ENCODE data around the gene TIMM9.
A peak's percentile ranks its signal among the peaks of the same experiment; 100 is the strongest.
"Not testable (repeated sequence)": the region's sequence is repeated elsewhere in the genome, so short reads cannot be mapped to it uniquely, and the experiment has no call there.

Gene TIMM9

GRCh38 chr14:58398495-58398894 lies 28.8 kb downstream of the TIMM9 start:
- DNase-seq (ENCODE audit: low read depth in 2 of 2): no peak

GRCh38 chr14:58397156-58397555 lies 30.2 kb downstream of the TIMM9 start:
- DNase-seq (ENCODE audit: low read depth in 2 of 2): no peak

DNA sequence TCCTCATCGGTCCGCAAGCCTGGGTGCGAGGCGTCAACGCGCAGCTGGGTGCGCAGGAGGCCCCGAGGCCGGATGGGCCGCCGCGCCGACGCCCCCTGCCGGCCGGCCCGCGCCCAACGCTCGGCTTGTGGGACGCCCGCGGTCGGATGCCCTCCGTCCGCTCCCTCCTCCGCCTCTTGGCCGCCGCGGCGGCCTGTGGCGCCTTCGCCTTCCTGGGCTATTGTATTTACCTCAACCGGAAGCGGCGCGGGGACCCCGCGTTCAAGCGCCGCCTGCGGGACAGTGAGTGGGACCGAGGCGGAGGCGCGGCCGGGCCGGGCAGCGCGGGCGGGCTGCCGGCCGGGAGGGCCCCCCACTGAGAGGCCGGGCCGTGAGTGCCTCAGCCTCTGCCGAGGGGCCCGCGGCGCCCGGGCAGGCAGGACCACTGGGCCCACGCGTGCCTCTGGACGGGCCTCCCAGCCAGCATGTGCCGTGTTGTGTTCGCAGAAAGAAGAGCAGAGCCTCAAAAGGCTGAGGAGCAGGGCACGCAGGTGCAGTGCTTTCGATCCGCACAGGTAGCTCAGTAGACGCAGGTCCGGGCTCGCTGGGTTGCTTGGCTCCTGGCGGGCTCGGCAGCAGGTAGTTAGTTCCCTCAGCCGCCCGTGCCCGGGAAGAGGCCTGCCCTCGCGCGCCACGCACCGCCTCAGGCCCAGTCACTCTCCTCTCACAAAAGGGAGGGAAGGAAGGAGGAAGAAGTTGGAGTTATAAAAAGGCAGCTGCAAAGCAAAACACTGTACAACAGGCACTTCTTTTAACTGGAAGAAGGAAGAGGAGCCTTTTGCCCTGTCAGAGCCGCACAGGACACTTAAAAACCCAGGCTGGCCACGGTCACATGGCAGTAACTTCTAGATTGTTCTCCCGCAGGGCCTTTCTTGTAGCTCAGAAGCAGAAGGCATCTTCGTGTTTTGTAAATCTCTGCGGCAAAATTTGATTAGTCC lies 31.2 kb downstream of the TIMM9 start, which contains the start of gene TOMM20L:
Gene TOMM20L, plus strand, starts transcription at position 119 of the 977 bp plus-strand sequence. Its CDS starts 28 bp downstream, at position 147.
- DNase-seq (ENCODE audit: low read depth in 2 of 2): peak; percentile 58 to 65

DNA sequence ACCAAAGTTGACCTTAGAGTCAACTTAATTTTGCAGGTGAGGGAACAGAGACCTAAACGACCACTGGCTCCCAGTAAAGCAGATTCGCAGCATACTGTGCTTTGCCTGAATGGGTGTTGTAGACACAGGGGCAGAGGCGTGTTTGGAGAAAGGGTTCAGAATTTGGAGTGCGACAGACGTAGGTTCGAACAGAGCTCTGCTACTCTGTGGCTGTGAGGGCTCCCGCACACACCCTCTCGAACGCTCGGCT lies 31.8 kb downstream of the TIMM9 start:
- no peak for DNase-seq (ENCODE audit: low read depth in 2 of 2)

DNA sequence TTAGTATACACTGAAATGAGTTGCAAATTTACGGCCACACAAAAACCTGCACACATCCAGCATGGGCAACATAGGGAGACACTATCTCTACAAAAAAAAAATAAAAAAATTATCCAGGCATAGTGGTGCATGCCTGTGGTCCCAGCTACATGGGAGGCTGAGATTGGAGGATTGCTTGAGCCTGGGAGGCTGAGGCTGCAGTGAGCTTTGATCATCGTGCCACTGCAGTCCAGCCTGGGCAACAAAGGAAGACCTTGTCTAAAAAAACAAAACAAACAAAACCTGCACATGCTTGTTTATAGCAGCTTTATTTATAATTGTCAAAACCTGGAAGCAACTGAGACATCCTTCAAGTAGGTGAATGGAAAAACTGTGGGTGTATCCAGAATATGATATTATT lies 36.5 kb downstream of the TIMM9 start:
- DNase-seq (ENCODE audit: low read depth in 2 of 2): no peak

DNA sequence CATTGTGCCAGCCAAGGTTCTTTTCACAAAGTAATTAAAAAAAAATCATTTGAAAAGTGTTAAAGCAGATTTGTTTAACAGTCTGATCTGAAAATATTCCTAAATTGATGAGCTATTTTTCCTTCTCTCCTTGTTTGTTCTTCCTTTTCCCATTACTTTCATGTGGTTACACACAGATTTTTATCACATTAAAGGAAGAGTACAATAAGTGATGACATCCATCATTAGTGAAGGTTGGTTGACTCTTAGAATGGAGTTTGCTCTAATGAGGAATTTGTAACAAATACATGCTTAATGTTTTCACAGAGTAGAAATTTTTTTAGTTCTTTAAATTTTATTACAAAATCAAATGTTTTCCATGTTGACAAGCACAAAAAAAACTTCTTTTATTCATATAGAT lies 50.5 kb downstream of the TIMM9 start:
- no peak for DNase-seq (ENCODE audit: low read depth in 2 of 2)

- no peak for DNase-seq (ENCODE audit: low read depth in 2 of 2)
These were observed 58.4 kb downstream of the TIMM9 start for GRCh38 chr14:58368956-58369355.

DNA sequence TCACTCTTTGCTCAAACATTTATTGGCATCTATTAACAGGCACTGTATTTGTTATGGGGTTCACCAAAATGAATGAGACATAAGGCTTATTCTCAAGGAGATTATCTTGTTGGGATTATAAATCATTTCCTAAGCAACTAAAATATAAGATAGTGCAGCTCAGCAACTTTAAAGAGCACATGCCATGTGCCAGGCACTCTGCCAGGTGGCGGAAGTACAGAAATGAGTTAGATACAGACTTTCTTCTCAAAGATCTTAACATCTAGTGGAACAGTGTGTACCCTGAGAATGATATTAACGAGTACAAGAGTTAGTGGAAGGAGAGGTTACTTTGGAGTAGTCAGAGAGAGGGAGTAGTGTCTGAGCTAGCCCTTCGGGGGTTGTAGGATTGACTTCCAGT lies 60.0 kb downstream of the TIMM9 start:
- no peak for DNase-seq (ENCODE audit: low read depth in 2 of 2)

DNA sequence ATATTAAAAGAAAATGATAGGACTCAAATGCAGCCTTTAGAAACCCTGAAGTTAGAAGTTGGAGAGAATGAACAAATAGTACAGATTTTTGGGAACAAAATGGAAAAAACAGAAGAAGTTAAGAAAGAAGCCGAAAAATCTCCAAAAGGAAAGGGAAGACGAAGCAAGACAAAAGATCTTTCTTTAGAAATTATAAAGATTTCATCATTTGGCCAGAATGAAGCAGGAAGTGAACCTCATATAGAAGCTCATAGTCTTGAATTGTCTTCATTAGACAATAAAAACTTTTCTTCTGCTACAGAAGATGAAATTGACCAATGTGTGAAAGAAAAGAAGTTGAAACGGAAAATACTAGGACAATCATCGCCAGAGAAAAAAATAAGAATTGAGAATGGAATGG lies 63.0 kb downstream of the TIMM9 start:
- no peak for DNase-seq (ENCODE audit: low read depth in 2 of 2)

DNA sequence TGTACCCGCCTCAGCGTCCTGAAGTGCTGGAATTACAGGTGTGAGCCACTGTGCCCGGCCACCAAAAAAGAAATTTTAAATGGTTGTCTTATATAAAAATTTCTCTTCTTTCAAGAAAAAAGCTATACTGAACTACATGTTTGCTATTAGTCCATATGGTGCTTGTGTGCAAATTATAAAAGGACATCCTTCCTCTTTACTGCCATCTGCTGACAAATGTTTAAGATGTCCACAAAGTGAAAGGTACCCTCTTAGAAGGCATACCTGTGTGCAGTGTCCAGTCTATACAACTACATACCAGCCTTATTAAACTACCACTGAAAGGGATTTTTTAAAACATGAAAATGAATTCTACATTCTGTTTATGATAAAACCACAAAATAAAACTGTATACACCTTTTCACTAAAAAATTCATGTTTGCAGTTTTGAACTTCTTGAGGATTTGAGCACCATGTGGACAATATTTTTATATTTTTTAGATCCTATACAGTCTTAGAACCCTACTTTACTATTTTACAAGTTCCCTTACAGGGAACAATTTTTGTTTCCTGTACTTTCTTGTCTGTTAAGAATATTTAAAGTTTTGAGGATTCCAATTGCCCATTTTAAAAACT lies 64.4 kb downstream of the TIMM9 start:
- DNase-seq (ENCODE audit: low read depth in 2 of 2): no peak

GRCh38 chr14:58362272-58362671 lies 65.1 kb downstream of the TIMM9 start:
- DNase-seq (ENCODE audit: low read depth in 2 of 2): not testable (repeated sequence)

Measured in stimulated activated CD4-positive, alpha-beta T cell treated with anti-CD3 and anti-CD28 coated beads, Interleukin-1b, Interleukin-23, amount 100 ng/mL, for 4 hours (primary cell).